Tibial nerve (tissue), 4 donors: ENCODE measurements around the gene ARHGAP29.

ENCODE experiments used
- EP300 ChIP-seq, 2 donors: sonication (generic); formaldehyde crosslinking; IDR thresholded peaks; one replicate each; pipeline ENCODE4 v1.6.1; 2017; ENCODE audit warnings: antibody characterized with exemption in 2 of 2, mild to moderate bottlenecking in 1 of 2
- POLR2A ChIP-seq, 2 donors: fragments of 450-650 bp; IDR thresholded peaks; one replicate each; pipeline ENCODE4 v1.6.1; 2017; ENCODE audit warnings: antibody characterized with exemption in 2 of 2, mild to moderate bottlenecking in 2 of 2, moderate library complexity in 2 of 2
- TF ChIP-seq, protein P1 (sequence below), 5 experiments: fragments of 200-600 bp in 3 of 5; fragments of 450-650 bp in 2 of 5; sonication (generic) in 3 of 5; IDR thresholded peaks; one replicate each; pipeline ENCODE4 v1.5.1; 2016 to 2019; ENCODE audit warnings: antibody characterized with exemption in 5 of 5, mild to moderate bottlenecking in 3 of 5, moderate library complexity in 2 of 5

DNA sequence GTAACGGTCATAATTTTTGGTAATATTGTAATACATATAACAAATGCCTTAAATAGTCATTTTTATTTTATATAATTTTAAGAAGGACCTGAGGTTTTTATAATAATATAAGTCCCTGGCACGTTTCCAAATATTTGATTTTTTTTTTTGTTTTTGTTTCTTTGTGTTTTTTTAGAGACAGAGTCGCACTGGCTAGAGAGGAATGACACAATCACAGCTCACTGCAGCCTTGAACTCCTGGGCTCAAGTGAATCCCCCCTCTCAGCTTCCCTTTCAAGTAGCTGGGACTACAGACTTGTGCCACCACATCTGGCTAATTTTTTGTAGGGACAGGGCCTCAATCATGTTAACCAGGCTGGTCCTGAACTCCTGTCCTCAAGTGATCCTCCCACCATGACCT lies 29.7 kb downstream of the ARHGAP29 start:
- TF ChIP-seq, protein P1, sequence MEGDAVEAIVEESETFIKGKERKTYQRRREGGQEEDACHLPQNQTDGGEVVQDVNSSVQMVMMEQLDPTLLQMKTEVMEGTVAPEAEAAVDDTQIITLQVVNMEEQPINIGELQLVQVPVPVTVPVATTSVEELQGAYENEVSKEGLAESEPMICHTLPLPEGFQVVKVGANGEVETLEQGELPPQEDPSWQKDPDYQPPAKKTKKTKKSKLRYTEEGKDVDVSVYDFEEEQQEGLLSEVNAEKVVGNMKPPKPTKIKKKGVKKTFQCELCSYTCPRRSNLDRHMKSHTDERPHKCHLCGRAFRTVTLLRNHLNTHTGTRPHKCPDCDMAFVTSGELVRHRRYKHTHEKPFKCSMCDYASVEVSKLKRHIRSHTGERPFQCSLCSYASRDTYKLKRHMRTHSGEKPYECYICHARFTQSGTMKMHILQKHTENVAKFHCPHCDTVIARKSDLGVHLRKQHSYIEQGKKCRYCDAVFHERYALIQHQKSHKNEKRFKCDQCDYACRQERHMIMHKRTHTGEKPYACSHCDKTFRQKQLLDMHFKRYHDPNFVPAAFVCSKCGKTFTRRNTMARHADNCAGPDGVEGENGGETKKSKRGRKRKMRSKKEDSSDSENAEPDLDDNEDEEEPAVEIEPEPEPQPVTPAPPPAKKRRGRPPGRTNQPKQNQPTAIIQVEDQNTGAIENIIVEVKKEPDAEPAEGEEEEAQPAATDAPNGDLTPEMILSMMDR (IDR thresholded peaks at IDR 0.05): no peak
- no peak for TF ChIP-seq POLR2A (IDR thresholded peaks at IDR 0.05)
- no peak for TF ChIP-seq EP300 (IDR thresholded peaks at IDR 0.05)
